Caki2 (cell line): Measurements from ENCODE around the gene GRIFIN. TPM values are rescaled to one million over a fixed set of nuclear protein-coding genes. Genes with fewer than 3 reads are reported as not detected.

Experiments used
- DNase-seq: peaks from one replicate; pipeline ENCODE4 v3.0.0-alpha.2; 2015; ENCODE audit warnings: low read depth
- in situ Hi-C: cut with HindIII; loops from 2 replicates; pipeline ENCODE4 v1.10.0; 2016; ENCODE audit warnings: low sequenced_read_pairs, low pct_unique_long_range_greater_than_20kb, mixed read lengths
- total RNA-seq: library from RNA; depleted of rRNA; stranded (reverse); fragments of >200 nt; shearing (Covaris generic); gene quantifications from 2 replicates; pipeline ENCODE4 v1.2.3, GENCODE V29; 2014; ENCODE audit warnings: low replicate concordance

Gene GRIFIN
- total RNA-seq, 1 experiment from 2014 or later, result not detected

DNA sequence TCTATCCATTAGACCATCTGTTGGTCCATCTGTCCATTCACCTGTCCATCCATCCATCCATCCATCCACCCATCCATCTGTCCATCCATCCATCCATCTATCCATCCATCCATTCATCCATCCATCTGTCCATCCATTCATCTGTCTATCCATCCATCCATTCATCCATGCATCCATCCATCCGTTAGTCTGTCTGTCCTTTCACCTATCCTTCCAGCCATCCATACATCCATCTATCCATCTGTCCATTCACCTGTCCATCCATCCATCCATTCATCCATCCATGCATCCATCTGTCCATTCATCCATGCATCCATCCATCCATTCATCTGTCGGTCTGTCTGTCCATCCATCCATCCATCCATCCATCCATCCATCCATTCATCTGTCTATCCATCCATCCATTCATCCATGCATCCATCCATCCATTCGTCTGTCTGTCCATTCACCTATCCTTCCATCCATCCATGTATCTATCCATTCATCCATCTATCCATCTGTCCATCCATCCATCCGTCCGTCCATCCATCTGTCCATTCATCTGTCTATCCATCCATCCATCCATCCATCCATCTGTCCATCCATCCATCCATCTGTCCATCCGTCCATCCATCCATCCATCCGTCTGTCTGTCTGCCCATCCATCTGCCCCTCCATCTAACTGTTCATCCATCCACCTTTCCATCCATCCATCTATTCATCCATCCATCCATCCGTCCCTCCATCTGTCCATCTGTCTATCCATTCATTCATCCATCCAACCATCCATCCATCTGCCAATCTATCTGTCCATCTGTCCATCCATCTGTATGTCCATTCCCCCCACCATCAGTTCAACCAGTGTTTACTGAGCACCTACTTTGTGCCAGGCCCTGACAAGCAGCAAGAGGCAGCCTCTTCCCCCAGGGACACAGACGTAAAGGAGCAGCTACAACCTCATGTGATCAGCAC, 38.5 kb upstream of the GRIFIN start:
- in situ Hi-C loops, result no loop called here
- no peak for DNase-seq

DNA sequence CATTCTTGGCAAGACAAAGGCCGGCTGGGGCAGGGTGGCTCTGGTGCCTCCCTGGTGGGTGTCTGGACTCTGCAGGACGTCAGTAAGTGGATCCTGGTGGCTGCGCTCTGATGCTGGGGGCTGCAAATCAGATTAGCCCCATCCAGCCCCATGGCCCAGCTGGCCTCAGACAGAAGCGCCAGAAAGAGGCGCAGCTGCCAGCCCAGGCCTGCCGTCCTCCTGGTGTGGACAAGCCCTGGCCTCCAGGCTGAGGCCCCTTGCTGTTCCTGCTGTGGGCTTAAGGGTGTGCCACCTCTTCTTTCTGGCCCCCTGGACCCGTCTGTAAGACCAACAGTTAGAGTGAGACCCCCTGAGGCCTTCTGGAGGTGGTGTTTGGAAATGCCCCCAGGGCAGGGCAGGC, 37.5 kb upstream of the GRIFIN start:
- in situ Hi-C loops, result no loop called here
- DNase-seq, result no peak

DNA sequence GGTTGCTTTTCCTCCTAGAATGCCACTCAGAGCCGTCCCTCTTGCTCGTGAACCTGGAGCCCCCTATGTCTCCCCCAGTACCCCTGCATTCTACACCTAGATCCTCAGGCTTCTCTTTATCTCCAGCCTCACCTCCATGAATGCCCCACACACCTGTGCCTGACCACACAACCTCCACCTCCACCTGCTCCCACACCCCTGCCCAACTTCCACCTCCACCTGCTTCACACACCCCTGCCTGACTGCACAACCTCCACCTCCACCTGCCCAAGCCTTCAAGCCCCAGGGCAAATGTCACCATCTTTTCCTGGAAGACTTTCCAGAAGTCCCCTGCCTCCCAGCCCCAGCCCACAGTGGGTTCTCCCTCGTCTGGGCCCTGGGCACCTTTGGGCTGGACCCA, 36.5 kb upstream of the GRIFIN start:
- in situ Hi-C loops, result no loop called here
- DNase-seq, result no peak

DNA sequence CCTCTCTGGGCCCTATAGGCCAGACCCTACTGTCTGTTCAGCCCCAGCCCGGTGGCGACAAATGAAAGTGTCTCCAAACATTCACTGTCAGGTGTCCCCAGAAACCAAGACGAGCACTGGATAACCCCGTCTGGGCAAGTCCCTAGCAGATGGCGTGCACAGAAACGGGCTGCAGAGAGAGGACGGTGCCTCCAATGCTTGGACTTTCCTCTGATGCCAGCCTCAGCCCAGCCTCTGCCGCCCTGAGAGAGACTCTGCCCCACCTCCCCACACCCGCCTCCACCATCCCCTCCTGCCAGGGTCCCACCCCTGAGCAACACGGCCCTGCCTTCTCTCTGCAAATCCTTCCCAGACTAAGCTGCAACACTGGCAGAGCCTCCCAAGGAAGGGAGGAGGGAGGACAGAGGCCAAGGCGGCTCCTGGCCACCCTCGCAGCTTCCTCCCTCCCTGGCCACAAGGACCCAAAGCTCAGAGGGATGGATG, 36.0 kb upstream of the GRIFIN start:
- in situ Hi-C loops, result no loop called here
- DNase-seq, result no peak

DNA sequence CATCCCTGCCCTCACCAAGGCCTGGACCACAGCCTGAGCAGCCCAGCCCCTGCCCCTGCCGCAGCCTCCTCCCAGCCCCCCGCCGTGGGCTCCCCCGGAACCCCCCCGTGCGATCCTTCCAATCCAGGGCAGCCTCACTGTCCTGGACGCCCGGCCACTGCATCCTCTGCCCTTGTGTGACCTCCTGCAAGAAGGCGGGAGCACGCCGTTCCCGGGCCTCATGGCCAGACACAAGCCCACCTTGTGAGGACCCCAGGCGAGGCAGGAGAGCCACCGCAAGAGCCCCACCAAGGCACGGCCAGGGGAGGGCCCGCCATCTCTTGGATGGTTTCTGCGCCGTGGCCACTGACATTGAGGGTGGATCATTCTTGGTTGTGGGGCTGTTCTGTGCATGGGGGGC, 35.6 kb upstream of the GRIFIN start:
- in situ Hi-C loops, result no loop called here
- DNase-seq, result no peak

DNA sequence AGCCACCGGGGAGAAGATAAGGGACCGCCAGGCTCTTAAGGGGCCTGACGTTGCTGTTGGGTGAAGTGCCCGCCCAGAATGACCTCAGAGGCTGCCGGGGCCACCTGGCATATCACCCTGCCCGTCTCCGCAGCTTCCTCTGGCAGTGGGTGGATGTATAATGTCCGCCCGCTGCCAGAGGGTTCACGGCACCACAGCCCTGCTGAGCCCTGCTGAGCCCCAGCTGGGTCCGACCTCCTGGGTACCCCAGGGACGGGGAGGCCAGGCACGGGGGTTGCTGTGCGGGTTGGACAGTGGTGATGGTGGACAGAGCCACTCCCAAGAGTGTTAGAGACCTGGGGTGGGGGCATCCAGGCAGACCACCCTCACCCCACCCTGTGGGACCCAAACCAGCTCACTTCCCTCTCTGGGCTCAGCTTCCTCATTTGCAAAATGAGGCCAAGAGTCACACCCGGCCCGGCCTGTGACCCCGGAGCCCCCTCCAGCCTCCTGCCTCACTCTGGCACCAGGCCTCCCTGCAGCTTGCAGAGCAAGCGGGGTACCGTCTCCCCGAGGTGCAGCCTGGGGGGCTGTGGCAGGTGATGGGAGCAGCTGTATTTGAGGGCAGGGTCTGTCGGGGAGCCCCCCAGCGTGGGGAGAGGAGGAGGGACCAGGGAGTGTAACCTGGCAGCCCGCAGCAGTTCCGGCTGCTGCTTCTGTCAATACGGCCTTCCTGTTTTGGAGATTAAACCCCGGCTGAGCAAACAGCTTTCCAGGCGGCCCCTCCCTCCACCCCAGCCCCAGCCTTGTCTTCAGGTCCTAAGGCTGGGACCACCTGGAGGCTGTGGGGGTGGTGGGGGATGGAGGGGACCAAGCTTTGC, 34.9 kb upstream of the GRIFIN start:
- in situ Hi-C loops, result no loop called here
- no peak for DNase-seq

DNA sequence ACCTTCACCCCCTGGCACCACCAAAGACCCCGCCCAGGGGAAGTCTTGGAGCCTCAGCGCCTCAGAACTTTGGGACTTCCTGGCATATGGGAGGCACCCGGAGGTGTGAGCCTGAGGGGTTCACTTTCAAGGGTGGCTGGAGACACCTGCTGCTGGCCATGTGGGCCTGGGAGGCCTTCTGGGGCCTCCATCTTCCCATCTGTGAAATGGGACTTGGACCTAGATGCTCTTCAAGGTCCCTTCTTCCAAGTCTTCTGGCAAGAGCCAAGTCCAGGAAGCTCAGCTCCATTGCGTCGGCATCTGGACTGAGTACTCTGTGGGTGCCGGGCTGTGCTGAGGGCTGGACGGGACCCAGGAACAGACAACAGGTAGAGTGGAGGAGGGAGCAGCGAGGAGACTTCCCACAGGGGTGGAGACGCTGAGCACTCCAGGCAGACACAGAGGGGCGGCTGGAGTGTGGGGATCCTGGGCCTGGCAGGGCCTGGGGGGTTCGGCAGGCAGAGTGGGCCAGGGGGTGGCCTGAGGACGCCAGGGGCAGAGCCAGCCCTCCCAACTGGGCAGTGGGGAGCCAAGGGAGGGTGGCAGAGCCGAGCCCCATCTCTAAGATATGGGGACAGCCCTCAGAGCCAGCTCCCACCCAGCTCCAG, 34.1 kb upstream of the GRIFIN start:
- no peak for DNase-seq
- in situ Hi-C loops, result no loop called here

DNA sequence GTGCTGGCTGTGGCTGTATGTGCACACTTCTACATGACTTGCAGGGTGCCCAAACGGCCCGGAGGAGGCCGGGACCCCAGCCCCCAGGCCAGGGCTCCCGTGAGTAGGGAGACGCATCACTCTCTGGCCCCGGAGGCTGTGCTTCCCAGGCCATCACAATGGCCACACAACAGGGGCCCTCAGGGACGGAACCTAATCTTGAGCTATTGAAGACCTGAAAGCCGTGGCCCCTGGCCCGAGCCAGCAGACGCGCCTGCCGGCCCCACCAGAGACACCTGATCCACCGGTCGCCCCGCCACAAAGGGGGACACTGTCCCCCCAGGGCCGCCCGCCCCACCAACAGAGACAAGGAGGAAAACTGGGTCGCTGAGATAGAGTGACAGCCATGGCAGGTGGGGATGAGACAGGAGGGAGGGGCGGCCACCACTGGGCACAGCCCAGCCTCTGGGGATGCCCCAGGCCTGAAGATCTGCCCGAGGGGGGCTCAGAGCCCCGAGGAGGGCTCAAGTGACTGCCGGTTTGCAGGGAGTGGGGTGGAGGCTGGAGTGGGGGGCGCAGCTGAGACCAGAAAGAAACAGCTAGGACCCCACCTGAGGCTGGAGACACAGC, 33.2 kb upstream of the GRIFIN start:
- in situ Hi-C loops, result no loop called here
- no peak for DNase-seq

DNA sequence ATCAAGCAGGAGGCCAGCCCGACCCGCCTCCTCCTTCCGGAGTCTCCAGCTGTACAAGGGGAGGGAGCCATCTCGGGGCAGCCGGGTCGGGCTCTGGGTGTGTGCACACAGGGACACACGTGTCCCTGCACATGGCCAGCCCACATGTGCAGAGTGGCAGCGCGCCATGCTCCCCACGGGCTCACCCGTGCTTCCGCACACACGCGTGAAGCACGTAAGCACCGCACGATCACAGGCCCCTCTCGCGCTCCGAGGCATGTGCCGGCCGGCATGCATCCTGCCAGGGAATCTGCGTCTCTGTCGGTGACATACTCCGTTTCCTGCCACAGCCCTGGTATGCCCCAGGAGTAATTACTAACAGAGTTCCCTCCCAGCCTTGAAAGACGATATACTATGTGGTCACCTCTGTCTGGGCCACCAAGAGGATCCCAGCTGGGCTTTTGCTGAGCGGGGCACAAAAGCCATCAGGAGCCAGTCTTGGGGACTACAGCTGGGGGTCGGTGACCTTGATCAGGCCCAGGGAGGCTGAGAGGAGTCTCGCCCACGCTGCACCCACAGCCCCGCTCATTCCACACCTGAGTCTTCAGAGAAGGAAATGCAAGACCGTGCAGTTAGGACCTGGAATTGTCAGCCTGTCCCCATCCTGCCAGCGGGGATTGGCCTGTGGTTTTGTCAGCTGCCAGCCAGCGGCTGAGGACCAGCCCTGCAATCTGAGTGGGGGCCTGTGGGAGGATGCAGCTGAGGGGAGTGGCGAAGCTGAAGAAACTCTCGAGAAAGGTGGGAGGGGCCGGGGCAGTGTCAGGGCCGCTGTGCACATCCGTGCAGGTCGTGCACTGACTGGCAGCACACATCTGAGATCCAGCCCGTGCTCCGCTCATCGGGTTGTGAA, 32.4 kb upstream of the GRIFIN start:
- DNase-seq, result no peak
- in situ Hi-C loops, result no loop called here

DNA sequence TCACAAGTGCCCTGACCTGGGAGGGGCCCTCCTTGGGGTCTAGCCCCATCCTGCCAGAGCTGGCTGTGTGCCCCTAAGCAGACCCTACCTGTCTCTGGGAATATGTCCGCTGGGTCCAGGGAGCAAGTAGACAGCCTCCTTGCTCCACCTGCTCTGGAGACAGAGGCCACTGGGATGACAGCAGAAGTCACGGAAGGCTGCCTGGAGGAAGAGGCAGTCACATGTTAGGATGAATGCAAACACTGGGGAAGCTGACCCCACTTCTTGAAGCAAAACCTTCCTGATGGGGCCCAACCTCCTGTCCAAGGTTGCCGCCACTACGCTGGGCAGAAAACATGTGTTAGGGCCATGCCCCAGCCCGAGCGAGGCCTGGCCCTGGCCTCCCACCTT, 31.7 kb upstream of the GRIFIN start:
- no peak for DNase-seq
- in situ Hi-C loops, result no loop called here

DNA sequence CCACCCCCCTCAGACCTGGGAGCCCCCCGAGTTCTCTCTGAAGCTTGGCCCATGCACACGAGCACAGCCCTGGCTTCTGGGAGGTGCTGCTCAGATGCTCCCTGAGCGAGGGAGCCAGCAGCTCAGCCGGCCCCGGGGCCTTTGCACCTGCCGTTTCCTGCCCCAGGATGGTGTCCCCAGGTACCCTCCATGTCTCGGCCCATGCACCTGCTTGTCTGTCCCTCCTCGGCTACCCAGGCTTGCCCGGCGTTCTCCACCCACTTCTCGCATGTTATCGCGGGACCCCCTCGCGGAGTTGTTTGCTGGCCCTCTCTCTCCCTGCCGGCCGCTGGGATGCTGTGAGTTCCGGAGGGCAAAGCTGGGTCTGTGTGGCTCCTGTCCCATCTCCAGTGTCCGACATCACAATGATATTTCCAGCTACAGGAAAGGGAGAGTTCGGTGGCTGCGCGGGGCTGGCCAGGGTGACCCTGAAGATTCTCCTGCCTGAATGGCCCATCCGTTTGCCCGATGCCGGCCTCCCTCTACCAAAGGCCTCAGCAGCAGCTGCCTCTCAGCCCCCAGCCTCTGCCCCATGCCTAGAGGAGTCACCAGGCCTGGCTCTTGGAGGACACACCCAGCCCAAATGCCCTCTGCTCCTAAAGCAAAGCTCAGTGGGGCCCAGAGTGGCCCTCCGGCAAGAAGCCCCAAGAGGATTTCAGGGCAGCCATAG, 31.2 kb upstream of the GRIFIN start:
- in situ Hi-C loops, result no loop called here
- no peak for DNase-seq

DNA sequence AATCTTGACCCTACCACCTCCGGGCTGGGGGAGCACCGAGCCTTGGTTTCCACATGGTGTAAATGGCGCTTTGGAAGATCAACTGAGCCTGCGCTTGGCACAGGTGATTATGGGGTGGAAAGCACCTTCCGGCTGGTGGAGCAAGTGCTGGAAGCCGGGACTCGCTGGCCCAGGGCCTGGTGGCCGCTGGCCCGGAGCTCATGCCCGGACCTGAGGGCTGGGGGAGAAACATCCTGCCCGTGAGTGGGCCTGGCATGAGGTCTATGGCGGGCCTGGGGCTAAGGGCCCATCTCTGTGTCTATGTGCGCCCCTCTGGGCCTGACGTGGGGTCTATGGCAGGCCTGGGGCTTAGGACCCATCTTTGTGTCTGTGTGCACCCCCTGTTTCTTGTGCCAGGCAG, 29.2 kb upstream of the GRIFIN start:
- no peak for DNase-seq
- in situ Hi-C loops, result no loop called here

DNA sequence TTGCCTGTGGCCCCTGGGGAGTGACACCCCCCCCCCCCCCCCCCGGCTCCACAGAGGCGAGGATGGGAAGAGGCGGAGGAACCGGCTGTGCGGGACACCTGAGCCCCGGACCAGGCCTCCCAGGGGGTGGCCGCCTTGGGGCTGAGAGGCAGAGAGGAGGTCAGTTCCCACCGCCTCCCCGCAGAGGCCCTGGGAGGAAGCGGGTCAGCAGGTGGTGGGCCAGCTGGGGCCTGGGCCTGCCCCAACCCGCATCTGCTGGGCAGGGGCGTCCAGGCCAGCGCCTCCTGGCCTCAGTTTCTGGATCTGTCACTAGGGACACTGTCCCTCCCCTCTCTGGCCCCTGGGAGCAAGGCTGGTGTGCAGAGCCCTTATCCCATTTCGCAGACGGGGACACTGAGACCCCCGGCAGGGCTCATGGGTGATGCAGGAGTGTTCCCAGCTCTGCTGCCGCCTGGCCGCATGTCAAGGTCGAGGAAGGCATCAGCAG, 28.7 kb upstream of the GRIFIN start:
- in situ Hi-C loops, result no loop called here

DNA sequence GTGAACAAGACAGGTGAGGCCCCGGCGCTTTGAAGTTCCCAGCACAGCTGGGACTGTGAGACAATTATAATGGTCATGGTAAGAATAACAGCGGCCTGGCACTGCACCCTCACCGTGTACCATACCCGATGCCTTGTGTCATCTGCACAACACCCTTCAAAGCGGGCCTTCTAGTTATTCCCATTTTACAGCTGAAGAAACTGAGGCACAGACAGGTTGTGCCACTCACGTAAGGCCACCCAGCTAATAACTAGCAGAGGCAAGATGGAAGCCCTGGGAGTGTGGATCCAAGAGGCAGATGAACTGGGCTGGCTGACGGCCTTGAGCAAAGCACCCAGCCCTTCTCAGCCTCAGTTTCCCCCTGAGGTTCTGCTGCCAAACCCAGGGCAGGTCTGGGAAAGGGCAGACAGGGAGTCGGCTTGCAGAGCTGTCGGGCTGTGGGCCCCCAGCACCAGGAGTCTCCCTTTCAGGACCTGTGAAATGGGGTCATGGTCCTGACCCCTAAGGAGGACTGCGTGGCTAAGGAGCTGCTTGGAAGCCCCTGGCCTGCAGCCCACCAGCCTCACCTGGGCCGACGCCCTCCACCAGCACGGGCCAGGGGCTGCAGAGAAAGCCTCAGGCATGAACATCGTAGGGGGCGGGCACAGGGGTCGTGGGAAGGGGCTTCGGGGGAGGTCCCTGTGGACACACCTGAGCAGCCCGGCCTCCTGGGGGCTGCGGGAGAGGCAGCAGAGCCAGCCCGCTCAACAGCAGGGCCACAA, 28.1 kb upstream of the GRIFIN start:
- in situ Hi-C loops, result no loop called here

More for the DNA sequence above, 28.7 kb upstream of the GRIFIN start:
- no peak for DNase-seq

DNA sequence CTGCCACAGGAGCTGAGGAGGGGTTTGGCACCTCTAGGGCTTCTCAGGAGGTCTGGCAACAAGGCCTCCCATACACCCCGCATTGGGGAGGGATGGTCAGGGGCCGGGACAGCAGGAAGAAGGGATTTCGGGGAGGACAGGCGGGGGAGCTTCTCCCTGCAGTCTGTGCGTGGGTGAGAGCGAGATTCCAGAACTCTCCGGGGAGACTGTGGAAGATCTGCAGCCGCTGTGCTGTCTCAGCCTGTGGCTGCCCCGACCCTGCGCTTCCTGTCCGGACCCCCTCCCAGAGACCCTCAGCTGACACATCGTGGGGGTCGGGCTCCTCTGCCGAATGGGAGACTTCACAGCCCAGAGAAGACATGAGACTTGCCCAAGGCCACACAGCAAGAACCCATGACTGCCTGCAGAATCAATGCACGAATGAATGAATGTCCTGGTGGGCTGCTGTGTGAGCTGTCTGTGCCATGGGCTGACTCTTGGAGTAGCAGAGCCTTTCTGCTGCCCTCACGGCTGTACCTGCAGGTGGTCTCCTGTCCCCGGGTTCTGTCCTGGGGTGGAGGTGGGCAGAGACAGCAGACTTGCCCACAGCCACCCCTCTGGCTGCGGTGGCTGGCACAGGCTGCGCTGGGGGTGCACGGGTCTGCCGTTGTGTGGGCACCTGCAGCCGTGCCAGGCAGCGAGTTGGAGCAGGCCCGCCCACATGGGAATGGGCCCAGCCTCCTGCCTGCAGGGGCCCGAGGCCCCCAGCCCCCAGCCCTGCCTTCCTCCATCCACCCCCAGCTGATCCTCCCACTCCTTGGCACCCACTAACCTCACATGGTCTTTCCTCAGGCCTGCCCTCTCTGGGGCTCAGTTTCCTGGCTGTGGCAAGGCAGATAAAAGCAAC, 27.1 kb upstream of the GRIFIN start:
- DNase-seq, result no peak
- in situ Hi-C loops, result no loop called here

More for the DNA sequence above, 28.1 kb upstream of the GRIFIN start:
- no peak for DNase-seq
